ENCODE data around the gene PRICKLE2.
"Not testable (repeated sequence)": the region's sequence is repeated elsewhere in the genome, so short reads cannot be mapped to it uniquely, and the experiment has no call there.

The PRICKLE2 gene

DNA sequence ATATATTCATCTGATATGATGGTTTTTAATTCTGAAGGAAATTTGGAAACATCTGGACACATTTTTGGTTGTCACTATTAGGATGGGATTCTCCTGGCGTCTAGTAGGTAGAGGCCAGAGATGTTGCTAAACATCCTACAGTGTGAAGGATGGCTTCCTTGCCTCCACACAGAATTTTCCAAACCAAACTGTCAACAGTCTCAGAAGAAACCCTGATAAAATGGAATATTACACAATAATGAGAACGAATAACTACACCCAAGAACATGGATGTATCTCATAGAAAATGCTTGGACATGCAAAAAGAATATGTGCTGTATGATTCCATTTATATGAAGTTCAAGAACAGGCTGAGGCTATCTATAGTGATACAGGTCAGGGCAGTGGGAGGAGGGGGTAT is 122.1 kb downstream of the PRICKLE2 start:
- DNase-seq (ENCODE audit: low read depth in 2 of 3, low spot score in 1 of 3), result no peak

DNA sequence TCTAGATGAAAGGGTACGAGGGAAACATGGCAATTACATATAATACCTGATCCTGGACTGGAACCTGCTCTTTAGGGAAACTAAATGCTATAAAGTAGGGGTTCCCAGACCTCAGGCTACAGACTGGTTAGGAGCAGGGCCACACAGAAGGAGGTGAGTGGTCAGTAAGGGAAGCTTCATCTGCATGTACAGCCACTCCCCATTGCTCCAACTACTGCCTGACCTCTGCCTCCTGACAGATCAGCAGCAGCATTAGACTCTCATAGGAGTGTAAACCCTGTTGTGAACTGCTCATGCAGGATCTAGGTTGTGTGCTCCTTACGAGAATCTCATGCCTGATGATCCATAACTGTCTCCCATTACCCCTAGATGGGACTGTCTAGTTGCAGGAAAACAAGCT is 123.1 kb downstream of the PRICKLE2 start:
- no peak for DNase-seq (ENCODE audit: low read depth in 2 of 3, low spot score in 1 of 3)

DNA sequence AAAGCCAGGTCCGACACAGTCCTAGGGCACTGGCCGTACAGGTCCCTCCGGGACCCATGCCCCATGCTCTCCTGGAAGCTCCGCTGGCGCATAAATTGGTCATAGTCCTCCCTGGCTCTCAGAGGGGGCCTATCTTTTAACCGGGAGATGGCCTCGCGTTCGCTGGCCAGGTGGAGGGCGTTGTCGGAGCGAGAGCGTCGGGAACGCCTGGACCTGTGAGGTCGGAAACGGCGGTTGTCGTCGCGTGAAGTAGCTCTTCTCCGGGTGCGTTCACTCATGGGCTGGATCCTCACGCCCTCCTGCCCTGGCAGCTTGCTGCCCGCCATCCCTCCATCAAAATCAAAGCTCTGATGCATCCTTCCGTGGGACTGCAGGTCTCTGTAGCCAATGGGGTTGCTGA is 126.0 kb downstream of the PRICKLE2 start:
- DNase-seq (ENCODE audit: low read depth in 2 of 3, low spot score in 1 of 3), result no peak

DNA sequence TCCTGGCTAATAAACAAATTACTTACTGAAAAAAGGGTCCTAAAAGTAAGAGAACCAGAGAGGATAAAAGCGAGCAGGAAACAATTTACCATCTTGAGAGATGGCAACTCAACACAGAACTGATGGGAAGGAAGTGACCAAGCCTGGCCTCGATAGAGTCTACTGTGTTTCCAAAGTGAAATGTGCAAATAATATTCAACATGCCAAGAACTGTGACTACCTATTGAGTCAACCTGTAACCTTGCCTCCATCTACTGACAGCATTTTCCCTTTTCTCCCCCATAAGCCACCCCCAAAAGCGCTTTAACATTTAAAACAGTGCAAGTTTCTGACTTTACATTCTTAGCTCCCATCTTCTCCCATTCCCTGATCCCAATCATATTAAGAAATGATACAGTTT is 126.6 kb downstream of the PRICKLE2 start:
- no peak for DNase-seq (ENCODE audit: low read depth in 2 of 3, low spot score in 1 of 3)

DNA sequence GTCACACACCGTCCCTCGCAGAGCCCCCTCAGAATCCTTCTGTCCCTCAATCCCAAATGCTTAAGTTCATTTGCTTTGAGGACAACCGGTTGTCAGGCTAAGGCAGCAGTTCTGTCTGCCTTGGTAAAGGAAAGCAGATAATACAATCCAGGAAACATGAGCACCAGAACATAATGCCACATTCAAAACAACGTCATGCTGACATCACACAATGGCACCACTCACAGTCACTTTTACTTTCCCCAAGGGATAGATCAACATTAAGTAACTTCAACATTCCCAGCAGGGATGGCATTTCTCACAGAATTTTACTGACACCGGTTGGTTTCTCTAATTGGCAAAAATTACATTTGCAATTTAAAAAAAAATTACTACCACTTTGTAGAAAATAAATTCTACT is 127.3 kb downstream of the PRICKLE2 start:
- DNase-seq (ENCODE audit: low read depth in 2 of 3, low spot score in 1 of 3), result no peak

DNA sequence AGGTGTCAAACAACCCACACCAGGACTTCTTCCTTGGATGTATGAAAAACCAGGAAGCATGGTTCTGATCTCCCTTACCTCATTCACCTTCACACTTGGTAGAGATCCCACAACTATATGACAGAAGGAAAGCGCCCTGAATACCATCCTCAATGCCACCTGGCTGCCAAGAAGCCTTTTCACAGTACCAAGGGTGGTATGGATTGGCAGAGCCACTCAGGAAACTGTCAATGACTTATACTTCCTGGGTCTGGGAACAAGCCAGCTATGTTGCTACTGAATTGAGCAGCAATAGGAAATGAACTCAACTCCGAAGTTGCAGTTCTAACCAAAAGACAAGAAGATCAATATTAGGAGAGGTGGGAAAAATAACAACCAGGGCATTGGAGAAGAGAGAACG is 129.5 kb downstream of the PRICKLE2 start:
- DNase-seq (ENCODE audit: low read depth in 2 of 3, low spot score in 1 of 3), result no peak

DNA sequence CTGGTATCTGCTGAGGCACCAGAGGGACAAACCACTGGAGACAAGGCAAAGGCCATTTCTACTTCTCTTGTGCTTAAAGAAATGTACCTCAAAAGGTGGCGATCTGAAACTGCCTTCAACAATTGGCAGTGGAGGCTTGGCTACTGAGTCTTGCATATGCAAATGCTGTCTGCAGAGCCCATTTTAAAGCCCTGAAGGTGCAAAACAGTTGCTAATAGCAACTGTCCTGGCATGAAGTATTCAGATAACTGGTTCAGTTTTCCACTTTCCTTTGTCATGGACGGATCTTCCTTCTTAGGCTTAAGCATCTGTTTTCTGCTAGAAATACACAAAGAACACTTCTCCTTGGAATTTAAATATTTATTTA is 130.6 kb downstream of the PRICKLE2 start:
- no peak for DNase-seq (ENCODE audit: low read depth in 2 of 3, low spot score in 1 of 3)

DNA sequence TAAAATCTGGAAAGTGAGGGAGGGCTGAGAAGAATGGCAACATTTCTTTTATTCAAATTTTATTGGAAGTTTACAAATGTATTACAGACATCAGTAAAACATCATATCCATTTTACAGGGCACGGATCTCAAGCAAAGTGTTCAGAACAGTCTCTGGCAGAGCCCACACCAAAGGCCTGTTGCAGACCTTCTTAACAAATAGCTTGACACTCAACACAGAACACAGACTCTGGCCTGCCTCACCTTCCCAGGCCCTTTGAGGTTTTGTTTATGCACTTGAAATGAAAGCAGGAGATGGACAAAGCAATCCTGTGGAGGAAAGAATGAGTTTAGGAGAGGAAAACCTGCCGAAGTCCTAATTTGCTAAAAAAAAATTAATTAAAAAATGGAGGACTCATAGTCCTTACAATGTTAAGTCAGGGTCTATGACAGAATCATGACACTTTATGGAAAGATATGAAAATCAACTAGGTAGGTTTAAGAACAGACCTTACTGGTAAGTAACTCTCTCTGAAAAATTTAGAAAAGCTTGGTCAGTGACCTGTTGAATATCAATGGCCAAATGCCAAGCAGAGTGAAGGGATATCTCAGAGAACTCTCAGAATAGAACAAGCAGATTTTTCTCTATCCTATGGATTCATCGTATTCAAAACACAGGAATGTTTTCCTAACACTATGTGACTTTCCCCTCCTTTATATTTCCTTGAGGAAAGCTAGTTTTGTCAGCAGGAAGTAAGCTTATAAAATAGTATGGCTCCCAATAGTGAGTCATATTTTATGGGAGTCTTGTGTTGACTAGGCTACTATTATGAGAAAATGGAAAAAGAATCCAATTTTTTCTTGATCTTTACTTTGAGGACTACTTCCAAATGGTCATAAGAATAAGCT is 131.2 kb downstream of the PRICKLE2 start:
- no peak for DNase-seq (ENCODE audit: low read depth in 2 of 3, low spot score in 1 of 3)

DNA sequence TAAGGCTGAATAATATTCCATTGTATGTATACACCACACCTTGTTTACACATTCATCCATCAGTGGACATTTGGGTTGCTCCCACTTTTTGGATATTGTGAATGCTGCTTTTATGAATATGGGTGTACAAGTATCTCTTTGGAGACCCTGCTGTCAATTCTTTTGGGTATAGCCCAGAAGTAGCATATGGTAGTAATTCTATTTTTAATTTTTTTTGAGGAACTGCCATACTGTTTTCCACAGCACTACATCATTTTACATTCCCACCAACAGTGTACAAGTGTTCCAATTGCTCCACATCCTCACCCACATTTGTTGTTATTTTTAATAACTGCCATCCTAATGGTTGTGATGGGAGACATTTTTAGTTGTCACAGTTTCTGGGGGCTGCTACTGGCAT is 132.1 kb downstream of the PRICKLE2 start:
- DNase-seq (ENCODE audit: low read depth in 2 of 3, low spot score in 1 of 3), result no peak

DNA sequence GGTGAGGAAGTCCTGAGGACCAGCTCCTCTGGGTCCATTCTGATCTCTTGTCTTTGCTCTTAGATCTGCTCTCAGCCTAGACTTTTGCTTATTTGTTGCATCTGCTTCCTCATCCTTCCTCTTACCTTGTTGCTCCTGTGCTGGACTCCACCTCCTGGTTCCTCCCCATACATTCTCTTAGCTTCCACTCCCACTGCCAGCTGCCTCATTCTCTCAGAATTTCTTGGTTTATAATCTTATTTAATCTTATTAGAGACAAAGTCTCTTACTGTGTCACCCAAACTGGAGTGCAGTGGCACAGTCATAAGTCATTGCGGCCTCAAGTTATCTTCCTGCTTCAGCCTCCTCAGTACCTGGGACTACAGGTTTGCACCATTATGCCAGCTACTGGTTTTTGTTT is 133.8 kb downstream of the PRICKLE2 start:
- DNase-seq (ENCODE audit: low read depth in 2 of 3, low spot score in 1 of 3), result no peak

DNA sequence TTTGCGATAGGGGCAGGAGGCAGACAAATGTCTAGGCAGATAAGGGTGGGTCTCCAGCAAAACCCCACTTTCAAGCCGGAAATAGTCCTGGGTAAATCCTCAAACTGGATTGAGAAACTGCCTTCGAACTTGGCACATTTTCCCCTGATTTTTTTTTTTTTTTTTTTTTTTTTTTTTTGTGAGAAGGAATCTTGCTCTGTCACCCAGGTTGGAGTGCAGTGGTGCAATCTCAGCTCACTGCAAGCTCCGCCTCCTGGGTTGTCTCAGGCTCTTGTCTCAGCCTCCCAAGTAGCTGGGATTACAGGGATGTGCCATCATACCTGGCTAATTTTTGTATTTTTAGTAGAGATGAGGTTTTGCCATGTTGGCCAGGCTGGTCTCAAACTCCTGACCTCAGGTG is 135.9 kb downstream of the PRICKLE2 start:
- not testable (repeated sequence) for DNase-seq (ENCODE audit: low read depth in 2 of 3, low spot score in 1 of 3)

DNA sequence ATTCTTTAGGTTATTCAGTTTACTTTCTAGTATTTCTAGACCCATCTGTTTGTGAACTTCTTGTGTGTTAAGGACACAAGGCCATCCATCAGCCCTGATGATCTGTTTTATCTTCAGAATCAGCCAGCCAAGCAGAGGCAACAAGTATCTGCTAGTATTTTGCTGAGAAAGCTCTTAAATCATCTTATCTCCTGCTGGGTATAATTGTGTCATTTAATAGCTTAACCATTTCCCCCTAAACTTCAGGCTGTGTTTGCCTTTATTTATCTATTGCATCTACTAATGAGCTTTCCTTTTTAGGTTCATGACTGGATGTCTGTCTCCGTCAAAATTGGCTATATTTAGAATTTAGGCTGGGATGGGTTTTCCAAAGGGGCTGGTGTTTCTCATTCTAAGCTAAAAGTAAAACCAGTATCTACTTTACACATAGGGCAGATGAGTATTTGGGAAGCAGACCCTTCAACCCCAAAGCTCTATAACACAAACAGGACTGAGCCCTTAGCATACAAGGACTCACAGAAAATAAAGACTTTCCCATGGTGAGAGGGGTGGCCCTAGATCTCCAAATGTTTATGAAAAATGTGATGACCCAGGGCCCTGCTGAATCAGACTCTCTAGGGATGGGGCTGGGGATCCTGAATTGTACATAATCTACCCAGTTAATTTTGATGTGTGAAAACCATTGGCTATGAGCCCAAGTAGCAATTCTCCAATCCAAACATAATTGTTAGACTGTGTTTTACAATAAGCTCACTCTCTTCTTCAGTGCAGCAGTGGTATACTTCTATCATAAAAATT is 136.7 kb downstream of the PRICKLE2 start:
- no peak for DNase-seq (ENCODE audit: low read depth in 2 of 3, low spot score in 1 of 3)

DNA sequence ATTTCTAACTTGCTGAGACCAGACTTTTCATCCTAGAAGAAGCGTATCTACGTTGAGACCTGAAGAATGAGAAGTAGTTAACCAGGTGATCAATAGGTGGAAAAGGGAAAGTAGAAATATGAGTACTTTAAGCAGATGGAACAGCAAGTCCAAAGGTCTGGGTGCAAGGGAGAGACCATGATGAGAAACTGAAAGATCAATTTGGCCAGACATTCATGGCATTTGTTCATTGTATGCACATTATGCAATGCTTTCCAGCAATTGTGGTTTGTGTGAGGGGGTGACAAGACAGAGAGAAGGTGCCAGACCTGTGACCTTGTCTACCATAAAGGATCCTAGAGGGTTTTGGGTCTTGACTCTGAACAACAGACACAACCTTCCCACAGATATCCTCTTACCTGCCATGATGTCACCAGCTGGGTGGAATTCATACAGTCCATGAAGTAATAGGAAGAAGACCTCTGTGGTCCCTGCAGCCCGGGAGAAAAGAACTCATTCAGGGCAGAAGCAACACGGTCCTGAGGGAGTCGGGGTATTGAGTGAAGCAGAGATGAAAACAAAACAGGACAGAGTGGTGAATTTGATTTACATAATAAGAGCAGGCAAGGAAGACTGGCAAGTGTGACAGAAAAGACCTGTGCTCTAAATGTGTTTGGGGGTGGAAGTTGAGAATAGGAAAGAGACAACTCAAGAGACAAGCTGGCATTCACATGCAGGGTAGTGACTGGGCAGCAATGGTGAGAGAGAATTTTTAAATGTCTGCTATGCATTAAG is 138.6 kb downstream of the PRICKLE2 start:
- no peak for DNase-seq (ENCODE audit: low read depth in 2 of 3, low spot score in 1 of 3)

DNA sequence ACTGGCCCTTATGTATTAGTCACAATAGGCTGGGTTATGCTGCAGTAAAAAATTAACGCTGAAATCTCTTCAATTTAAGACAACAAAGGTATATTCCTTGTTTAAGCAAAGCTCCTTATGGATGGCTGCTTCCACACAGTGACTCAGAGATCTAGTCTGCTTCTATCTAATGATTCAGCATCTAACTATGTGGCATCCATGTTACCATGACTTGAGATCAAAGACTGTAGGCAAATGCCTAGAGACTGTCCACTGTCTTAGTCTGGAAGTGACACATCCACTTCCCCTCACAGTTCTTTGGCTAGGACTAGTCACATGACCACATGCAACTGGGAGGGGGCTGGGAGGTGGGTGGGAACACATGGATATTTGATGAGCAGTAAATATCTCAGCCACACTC is 140.6 kb downstream of the PRICKLE2 start:
- no peak for DNase-seq (ENCODE audit: low read depth in 2 of 3, low spot score in 1 of 3)

DNA sequence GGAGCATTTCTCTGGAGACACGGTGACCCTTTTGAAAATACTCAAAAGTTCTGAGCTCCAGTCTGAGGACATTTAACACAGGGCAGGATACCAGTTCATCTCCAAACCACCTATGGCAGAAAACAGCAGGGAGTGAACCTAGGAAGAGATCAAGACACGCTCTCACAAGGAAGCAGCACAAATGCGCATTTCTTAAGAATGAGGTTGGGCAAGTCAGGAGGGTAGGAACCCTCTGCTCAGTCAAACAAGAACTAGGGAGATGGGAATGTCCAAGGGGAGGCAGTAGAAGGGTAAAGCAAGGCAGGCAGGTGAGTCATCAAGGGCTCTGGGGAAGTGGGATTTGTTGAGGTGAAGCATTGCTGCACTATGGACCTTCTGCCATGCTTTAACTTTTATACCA is 141.7 kb downstream of the PRICKLE2 start:
- no peak for DNase-seq (ENCODE audit: low read depth in 2 of 3, low spot score in 1 of 3)

DNA sequence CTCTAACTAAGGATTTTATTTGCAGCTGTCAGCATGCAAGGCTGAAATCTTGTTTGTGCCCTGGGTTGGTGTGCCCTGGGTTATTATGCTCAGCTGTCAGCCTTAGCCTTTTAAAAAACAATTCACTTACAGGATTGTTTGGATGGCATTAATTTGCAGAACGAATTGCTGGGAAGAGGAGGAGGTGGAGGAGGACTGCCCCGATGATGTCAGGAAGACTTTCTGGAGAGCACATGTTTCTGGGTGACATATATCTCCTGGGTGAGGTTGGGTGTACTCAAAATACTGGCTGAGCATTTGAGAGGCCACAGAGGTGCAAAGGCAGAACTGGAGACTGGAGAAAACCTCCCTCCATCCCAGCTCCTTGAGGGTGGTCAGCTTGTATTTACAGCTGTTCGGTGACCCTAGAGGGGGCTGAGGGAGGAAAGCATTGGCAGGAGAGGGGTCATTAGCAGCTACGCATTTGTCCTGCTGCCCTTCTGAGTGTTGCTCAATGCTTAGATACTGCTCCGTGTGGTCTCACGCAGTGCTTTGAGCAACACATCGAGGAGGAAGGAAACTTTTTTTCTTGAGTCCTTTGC is 142.2 kb downstream of the PRICKLE2 start:
- no peak for DNase-seq (ENCODE audit: low read depth in 2 of 3, low spot score in 1 of 3)

DNA sequence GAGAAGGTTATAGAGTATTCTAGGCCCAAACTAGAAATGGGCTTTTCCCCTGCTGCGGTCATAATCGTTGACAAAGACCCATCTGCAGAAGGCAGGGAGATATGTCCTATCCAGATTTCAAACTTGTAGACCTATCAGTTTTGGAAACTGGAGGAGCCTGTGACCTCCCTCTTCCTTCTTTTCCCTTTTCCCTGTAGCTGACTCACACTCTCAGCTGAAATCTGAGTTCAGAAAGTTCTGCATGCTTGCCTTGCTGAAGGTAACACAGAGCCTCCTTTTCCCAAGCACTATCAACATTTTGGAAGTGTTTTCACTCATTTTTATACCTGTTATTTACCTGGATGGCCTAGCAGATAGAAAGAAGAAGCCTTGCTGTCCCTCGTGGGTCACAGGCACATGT is 142.9 kb downstream of the PRICKLE2 start:
- no peak for DNase-seq (ENCODE audit: low read depth in 2 of 3, low spot score in 1 of 3)

DNA sequence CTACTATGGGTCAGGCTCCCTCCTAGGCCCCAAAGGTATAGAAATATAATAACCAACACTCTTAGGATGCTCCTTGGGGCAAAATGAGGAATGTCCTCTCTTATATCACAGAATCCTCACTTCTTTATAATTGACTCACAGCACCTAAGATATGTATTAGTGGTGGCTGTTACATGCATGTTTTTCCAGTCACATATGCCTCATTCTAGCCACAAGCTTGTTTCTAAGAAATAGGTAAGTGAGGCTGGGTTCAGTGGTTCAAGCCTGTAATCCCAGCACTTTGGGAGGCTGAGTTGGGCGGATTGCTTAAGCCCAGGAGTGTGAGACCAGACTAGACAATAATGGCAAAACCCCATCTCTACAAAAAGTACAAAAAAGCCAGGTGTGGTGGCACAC is 144.0 kb downstream of the PRICKLE2 start:
- DNase-seq (ENCODE audit: low read depth in 2 of 3, low spot score in 1 of 3), result peak in 1 of 3 donors; percentile 2

DNA sequence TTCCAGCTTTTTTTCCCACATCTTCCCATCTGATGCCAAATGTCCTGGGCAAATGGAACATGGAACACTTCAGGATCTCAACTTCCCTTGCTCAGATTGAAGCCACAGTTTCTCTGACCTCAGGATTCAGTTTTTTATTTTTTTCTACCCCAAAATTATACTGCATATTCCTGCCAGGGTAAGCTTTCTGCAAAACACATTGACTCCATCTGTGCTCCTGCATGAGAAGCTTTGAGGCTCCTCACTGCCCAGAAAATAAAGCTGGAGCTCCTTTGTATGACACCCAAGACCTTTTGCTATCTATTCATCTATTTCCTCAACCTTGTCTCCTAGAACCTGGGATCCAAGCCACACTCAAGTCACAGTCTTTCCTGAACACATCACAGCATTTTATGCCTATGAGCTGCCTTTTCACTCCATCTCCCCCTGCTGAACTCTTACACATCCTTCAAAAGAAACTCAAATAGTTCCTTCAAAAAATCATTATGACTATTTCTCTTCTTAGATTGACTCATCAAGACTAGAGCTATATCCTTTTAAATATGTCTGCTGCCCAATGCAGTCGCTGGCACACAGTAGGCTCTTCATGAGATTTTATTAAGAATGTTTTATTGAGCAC is 144.5 kb downstream of the PRICKLE2 start:
- DNase-seq (ENCODE audit: low read depth in 2 of 3, low spot score in 1 of 3), result no peak

DNA sequence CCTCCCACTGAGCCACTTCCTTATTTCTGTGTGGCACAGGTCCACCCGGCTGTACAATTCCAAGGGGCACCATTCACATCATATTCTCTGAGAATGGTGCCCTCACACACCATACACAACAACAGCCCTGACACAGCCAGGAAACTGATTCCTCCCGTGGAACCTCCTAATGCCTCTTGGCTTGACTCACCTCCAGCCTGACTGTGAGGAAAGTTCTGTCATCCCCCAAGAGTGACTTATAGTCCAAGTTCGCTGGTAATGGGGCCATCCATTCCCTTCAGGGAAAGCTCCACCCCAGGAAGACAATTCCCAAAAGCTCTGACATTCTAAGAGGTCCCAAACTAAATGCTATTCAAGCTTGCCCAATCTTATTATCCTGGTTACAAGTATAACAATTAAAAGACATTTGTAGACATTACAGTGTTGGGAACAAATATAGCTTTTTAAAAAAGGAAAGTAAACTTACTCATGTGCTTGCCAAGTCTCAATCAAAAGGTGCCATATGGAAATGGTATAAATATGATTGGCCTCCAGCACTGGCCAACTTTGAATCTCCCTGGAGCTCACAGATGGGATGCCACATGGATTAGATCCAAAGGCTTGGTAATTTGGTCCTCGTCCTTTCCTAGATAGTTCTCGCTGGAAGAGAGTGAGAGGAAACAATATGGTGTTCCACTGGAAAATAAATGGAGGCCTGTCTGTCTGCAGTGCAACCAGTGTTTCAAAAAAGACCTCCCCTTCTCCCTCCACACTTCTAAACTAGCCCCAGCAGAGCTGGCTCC is 145.7 kb downstream of the PRICKLE2 start:
- DNase-seq (ENCODE audit: low read depth in 2 of 3, low spot score in 1 of 3), result no peak
